Effector memory CD4-positive, alpha-beta T cell (primary cell): Measurements from ENCODE around the gene LRCH1.

Experiments used
- DNase-seq, 3 donors: peaks; one replicate each; pipeline ENCODE4 v3.0.0-alpha.2; 2020
- H3K27ac ChIP-seq: 2 replicates; pipeline ENCODE4 v1.7.0; 2013; ENCODE audit warnings: mild to moderate bottlenecking, low read length, moderate library complexity; ENCODE audit not compliant: insufficient read depth, poor library complexity, severe bottlenecking
- H3K27me3 ChIP-seq: replicated peaks from 2 replicates; pipeline ENCODE4 v1.7.0; 2013; ENCODE audit warnings: mild to moderate bottlenecking, low read length; ENCODE audit not compliant: insufficient read depth, control insufficient read depth, poor library complexity, severe bottlenecking
- H3K36me3 ChIP-seq: 2 replicates; pipeline ENCODE4 v1.7.0; 2013; ENCODE audit warnings: mild to moderate bottlenecking, low read length, moderate library complexity; ENCODE audit not compliant: control insufficient read depth, insufficient read depth
- H3K4me1 ChIP-seq: 2 replicates; pipeline ENCODE4 v1.7.0; 2013; ENCODE audit warnings: low read length, mild to moderate bottlenecking; ENCODE audit not compliant: control insufficient read depth, insufficient read depth, poor library complexity, severe bottlenecking
- H3K4me3 ChIP-seq: 2 replicates; pipeline ENCODE4 v1.7.0; 2013; ENCODE audit warnings: low read length, low read depth, mild to moderate bottlenecking; ENCODE audit not compliant: insufficient read depth, poor library complexity, severe bottlenecking
- H3K9me3 ChIP-seq: 2 replicates; pipeline ENCODE4 v1.7.0; 2013; ENCODE audit warnings: mild to moderate bottlenecking, low read length, moderate library complexity; ENCODE audit not compliant: control insufficient read depth

LRCH1 gene

DNA sequence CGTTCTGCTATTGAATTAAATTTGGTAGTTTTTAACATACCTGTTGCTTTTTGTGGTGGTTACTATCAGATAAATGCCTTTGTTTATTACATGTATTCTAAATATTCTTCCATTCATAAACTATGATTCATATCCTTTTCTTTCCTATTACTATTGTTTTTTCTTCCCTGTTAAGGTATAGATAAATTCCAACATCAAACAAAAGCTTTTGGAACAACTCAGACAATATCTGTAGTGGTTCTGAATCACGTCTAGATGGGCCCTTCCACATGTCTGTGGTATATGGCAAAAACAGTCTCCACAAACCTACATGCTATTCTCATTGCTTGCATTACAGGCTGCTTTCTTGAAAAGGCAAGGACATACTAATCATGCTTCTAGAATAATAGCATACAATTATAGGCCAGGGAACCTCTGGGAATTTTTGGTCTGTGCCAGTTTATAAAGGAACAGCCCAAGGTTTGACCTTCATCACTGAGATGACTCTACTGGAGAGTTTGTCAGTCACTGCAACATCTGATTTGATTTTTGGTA is 6.4 kb downstream of the LRCH1 start:
- no peak overlapping the region for H3K4me3 ChIP-seq
- H3K4me1 ChIP-seq: peaks cover 9% of the 10 kb centered on the region
- no peaks in the 10 kb centered on the region for H3K36me3 ChIP-seq
- no peak overlapping the region for H3K27ac ChIP-seq
- H3K9me3 ChIP-seq: no peaks in the 10 kb centered on the region
- no peak for DNase-seq
- no peaks in the 10 kb centered on the region for H3K27me3 ChIP-seq

DNA sequence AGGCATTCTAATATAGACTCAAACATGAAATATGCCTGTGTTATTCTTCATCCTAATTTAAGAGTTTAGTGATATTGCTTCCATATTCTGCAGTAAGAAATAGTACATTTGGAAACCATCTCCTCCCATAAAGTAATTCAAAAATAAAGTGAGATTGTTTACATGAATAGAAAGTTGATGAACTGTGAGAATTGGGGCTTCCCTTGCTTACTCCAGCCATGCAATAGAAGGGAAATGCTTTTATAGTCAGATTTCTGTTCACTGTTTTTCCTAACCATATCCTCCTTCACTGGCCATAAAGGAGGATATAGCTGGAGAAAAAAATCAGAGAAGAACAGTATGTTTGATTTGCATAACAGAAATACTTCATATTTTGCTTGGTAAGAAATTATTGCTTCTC is 7.8 kb downstream of the LRCH1 start:
- Histone ChIP-seq H3K9me3 (no peaks in the 10 kb centered on the region), H3K27me3 (no peaks in the 10 kb centered on the region), H3K36me3 (no peaks in the 10 kb centered on the region), H3K27ac (no peak overlapping the region), H3K4me1 (no peaks in the 10 kb centered on the region), H3K4me3 (no peak overlapping the region)
- no peak for DNase-seq

DNA sequence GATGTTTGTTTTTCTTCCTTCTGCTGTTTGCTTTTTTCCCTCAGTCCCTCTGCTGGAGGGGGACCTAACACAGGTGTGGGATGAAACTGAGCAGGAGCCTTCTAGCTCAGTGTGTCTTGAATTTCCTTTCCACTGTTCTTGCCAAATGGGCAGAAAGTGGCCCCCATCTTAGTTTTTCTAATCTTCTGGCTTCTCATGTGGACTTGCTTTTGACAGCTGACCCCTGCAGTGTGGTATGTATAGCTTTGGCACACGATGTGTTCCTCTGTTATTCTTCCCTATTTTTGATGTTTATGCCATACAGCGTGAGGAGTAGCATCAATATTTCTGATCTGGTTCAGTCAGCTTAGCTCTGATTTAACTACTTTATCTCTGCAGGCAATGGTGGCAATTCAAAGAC is 8.3 kb downstream of the LRCH1 start:
- Histone ChIP-seq H3K27me3 (no peaks in the 10 kb centered on the region), H3K27ac (no peak overlapping the region), H3K36me3 (no peaks in the 10 kb centered on the region), H3K4me3 (no peak overlapping the region), H3K4me1 (no peaks in the 10 kb centered on the region), H3K9me3 (no peaks in the 10 kb centered on the region)
- DNase-seq: no peak

DNA sequence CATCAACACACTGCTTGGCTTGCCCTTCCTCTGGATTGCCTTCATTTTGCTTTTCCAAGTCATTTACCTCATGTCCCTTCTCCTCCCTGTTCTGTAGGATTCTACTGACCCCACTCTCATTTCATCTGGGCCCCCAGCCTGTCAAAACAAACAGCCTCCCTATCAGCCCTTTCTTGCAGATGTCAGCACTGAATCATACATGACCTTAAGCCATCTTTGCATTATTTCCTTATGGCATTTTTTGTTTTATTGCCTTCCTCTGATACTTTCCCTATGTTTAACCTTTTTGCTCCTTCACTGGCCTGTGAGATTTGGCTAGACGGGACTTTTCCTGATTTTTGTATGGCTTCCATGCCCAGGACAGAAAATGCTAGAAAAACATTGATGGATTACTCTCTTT is 8.7 kb downstream of the LRCH1 start:
- H3K4me1 ChIP-seq: no peaks in the 10 kb centered on the region
- H3K27me3 ChIP-seq: no peaks in the 10 kb centered on the region

DNA sequence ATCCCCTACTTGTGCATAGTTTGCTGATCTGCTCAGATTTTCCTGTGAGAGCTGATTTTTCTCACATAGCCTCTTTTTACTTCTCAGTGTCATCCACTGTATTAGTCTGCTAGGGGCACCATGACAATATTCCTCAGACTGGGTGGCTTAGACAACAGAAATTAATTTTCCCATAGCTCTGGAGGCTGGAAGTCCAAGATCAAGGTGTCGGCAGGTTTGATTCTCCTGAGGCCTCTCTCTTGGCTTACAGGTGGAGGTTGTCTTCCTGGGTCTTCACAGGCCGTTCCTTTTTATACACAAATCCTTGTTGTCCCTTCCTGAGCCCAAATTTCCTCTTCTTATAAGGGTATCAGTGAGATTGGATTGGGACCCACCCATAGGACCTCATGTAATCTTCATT is 9.2 kb downstream of the LRCH1 start:
- Histone ChIP-seq H3K4me3 (no peak overlapping the region), H3K27ac (no peak overlapping the region), H3K9me3 (no peaks in the 10 kb centered on the region), H3K27me3 (no peaks in the 10 kb centered on the region), H3K36me3 (no peaks in the 10 kb centered on the region), H3K4me1 (no peaks in the 10 kb centered on the region)
- DNase-seq: no peak

More for the DNA sequence above, 8.7 kb downstream of the LRCH1 start:
- Histone ChIP-seq H3K9me3 (no peaks in the 10 kb centered on the region), H3K27ac (no peak overlapping the region), H3K4me3 (no peak overlapping the region), H3K36me3 (no peaks in the 10 kb centered on the region)
- no peak for DNase-seq

DNA sequence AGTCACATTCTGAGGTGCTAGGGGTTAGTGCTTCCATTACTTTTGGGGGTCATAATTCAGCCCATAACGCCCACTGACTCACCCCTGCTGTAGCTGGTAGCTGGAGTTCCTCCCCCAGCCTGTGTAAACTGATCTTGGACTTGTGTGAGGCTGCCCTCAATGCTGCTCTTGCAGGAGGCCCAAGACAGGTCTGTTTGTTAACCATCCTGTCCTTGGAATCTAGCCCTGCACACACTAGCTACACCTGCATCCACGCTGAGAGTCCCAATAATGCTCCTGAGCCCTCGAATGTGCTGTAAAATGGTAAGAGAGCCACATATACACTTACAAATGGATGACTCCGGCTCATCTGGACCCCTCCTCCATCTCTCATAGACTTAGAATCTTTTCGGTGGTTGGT is 9.6 kb downstream of the LRCH1 start:
- Histone ChIP-seq H3K27ac (no peak overlapping the region), H3K4me1 (no peaks in the 10 kb centered on the region), H3K9me3 (no peaks in the 10 kb centered on the region), H3K36me3 (no peaks in the 10 kb centered on the region), H3K4me3 (no peak overlapping the region), H3K27me3 (no peaks in the 10 kb centered on the region)
- DNase-seq: no peak

DNA sequence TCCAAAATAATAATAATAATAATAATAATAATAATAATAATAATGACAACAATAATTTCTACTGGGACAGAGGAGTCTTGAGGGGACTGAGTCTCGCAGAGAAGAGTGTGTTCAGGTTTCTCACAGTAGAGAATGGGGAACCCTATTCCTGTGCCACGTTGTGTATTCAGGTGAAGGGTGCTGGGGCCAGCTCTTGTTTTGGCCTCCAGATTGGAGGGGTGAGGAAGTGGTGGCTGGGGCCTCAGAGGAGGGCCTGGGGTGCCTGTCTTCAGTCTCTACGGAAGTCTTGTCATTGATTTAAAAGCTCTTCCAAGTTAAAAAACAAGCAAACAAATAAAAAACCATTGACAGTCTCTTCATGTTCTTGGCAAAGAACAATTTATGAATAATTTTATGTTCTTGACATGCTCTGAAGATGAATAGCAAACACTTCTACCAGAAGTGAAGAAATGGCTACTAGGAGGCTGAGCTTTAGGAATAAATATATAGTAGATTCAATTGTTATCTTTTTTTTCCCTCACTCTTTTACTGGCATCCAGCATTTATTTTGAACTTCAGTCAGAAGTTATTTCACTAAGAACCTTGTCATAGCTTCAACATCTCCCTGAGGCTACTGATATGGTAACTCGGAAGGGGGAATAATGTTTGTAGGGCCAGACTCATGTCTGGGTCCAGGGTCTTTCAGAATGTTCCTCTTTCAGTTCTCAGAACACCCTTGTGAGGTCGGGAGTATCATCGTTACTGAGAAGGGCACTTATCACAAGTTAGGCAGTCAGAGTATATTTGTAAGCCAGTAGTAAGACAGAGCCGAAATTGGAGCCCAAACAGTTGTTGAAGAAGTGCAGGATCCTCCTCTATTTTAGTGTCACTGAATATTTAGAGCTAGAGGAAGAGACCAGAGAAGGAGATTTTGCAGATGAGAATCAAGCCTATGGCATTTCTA is 13.1 kb downstream of the LRCH1 start:
- Histone ChIP-seq H3K4me3 (no peak overlapping the region), H3K4me1 (no peaks in the 10 kb centered on the region), H3K27ac (no peak overlapping the region), H3K9me3 (no peaks in the 10 kb centered on the region), H3K36me3 (no peaks in the 10 kb centered on the region), H3K27me3 (no peaks in the 10 kb centered on the region)
- DNase-seq: no peak

DNA sequence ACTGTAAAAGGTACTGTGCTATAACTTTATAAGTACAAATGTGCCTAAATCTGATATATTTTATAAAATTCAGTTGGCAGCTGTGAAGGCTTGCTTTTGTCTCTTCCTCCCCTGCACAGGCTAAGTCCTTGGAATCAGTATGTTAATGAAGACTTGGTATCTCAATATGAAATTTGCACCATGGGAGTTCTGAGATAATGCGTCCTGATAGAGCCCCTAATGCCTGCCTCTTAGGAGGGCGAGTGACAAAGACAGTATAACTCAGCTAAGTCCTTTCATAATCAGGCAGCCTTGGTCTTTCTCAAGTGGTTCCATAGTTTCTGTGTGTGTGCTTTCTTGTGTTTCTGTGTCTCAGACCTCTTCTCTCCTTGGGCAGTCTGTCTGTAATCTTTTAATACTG is 14.7 kb downstream of the LRCH1 start:
- H3K27me3 ChIP-seq: no peaks in the 10 kb centered on the region
- no peaks in the 10 kb centered on the region for H3K4me1 ChIP-seq
- H3K4me3 ChIP-seq: no peak overlapping the region
- H3K27ac ChIP-seq: no peak overlapping the region
- no peaks in the 10 kb centered on the region for H3K36me3 ChIP-seq
- DNase-seq: no peak
- no peaks in the 10 kb centered on the region for H3K9me3 ChIP-seq

DNA sequence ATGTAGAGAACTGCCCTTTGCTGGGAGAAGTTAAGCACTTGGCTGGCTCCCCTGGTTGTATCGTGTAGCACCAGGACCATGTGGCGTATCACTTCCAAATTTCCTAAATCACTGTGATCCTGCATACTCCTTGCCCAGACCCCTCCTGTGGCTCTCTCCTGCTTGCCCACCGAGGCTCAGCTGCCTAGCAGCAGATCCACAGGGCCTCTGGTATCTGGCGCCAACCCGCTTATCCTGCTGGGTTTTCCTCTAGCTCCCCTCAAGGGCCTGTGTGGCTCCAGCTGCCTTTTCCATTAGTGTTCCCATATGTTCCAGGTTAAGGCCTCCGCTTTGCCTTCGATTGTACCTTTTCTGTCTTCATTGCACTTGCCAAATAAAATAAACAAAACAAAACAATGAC is 16.5 kb downstream of the LRCH1 start:
- Histone ChIP-seq H3K9me3 (no peaks in the 10 kb centered on the region), H3K4me1 (no peaks in the 10 kb centered on the region), H3K36me3 (no peaks in the 10 kb centered on the region), H3K27me3 (no peaks in the 10 kb centered on the region), H3K27ac (no peak overlapping the region), H3K4me3 (no peak overlapping the region)
- no peak for DNase-seq

DNA sequence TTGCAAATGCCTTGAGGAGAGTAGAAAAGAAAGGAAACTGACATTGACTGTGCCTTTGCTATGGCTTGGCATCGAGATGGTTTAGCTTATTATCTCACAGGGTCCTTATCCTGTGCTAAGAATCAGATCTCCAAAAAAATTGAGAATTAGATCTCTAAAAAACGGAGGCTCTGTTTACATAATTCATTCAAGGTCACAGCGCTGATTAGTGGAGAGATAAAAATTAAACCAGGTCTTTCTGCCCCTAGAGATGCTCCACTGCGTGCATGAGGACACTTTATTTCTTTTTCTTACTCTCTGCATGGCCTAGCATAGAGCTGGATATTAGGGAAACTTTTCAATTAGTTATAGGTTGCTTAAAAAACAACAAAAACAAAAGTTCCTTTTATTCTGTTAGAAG is 17.3 kb downstream of the LRCH1 start:
- Histone ChIP-seq H3K36me3 (no peaks in the 10 kb centered on the region), H3K27ac (no peak overlapping the region), H3K27me3 (no peaks in the 10 kb centered on the region), H3K4me1 (no peaks in the 10 kb centered on the region), H3K9me3 (no peaks in the 10 kb centered on the region), H3K4me3 (no peak overlapping the region)
- no peak for DNase-seq
